Natural killer cell (primary cell): ENCODE measurements around the gene RCN2. TPM values are rescaled to one million over a fixed set of nuclear protein-coding genes. Genes with fewer than 3 reads are reported as not detected.
A peak's percentile ranks its signal among the peaks of the same experiment; 100 is the strongest.

Experiments used
- ATAC-seq, 3 donors: fragments of 150-1000 bp in 2 of 3; fragments of 200-7000 bp in 1 of 3; cut with Tn5 transposase; 1 replicate in 1 of 3; 2 replicates in 2 of 3; pipeline ENCODE4 v1.10.0; 2021; ENCODE audit warnings: mild to moderate bottlenecking in 2 of 3, moderate library complexity in 2 of 3
- DNase-seq, 2 donors: peaks; one replicate each; pipeline versions ENCODE4 v3.0.0 to v3.0.0-alpha.2; 2013 to 2021; ENCODE audit warnings: mixed read lengths in 1 of 2
- H3K27ac ChIP-seq: one replicate; pipeline ENCODE4 v1.5.1; 2013; ENCODE audit warnings: mild to moderate bottlenecking, low read length
- H3K27me3 ChIP-seq: one replicate; pipeline ENCODE4 v1.6.1; 2013; ENCODE audit warnings: low read length; ENCODE audit not compliant: control insufficient read depth, insufficient read depth
- H3K36me3 ChIP-seq: one replicate; pipeline ENCODE4 v1.6.1; 2013; ENCODE audit warnings: low read length; ENCODE audit not compliant: control insufficient read depth, insufficient read depth
- H3K4me1 ChIP-seq: one replicate; pipeline ENCODE4 v1.6.1; 2013; ENCODE audit warnings: low read length; ENCODE audit not compliant: control insufficient read depth, insufficient read depth
- H3K4me3 ChIP-seq: one replicate; pipeline ENCODE4 v1.5.1; 2013; ENCODE audit warnings: low read length
- H3K9me3 ChIP-seq: one replicate; pipeline ENCODE4 v1.6.1; 2013; ENCODE audit warnings: low read length; ENCODE audit not compliant: control insufficient read depth, insufficient read depth
- H3K27ac Mint-ChIP-seq, 2 donors: one replicate each; pipeline ENCODE4 v1.8.0; 2022; ENCODE audit warnings: mild to moderate bottlenecking in 2 of 2, mixed read lengths in 2 of 2, moderate library complexity in 1 of 2
- H3K27me3 Mint-ChIP-seq, 2 donors: one replicate each; pipeline ENCODE4 v1.8.0; 2022; ENCODE audit warnings: low read depth in 2 of 2, mixed read lengths in 2 of 2
- H3K36me3 Mint-ChIP-seq: one replicate; pipeline ENCODE4 v1.8.0; 2022; ENCODE audit warnings: mixed read lengths
- H3K4me1 Mint-ChIP-seq, 2 donors: one replicate each; pipeline ENCODE4 v1.8.0; 2022; ENCODE audit warnings: mixed read lengths in 2 of 2
- H3K4me3 Mint-ChIP-seq: one replicate; pipeline ENCODE4 v1.8.0; 2022; ENCODE audit warnings: mild to moderate bottlenecking, moderate library complexity, mixed read lengths
- H3K9me3 Mint-ChIP-seq, 2 donors: one replicate each; pipeline ENCODE4 v1.8.0; 2022; ENCODE audit warnings: mixed read lengths in 2 of 2
- WGBS: methylation state at CpG from one replicate; pipeline ENCODE4 v1.1.7; 2013; ENCODE audit warnings: missing lambda C conversion rate; ENCODE audit not compliant: insufficient coverage; 5-methylcytosine and 5-hydroxymethylcytosine counted together
- intact Hi-C: fragments of 100-400 bp; cut with micrococcal nuclease; formaldehyde crosslinking; loops from one replicate; pipeline ENCODE4 v1.14.2; 2022
- total RNA-seq, 4 donors: library from RNA; stranded (reverse); fragments of 120-200 nt in 1 of 4; gene quantifications; one replicate each; pipeline versions ENCODE4 v1.2.3 to v1.2.4, GENCODE V29; 2013 to 2022
- TF ChIP-seq, protein P1 (sequence below): fragments of 200-600 bp; IDR thresholded peaks from one replicate; pipeline ENCODE4 v1.8.0; 2022; ENCODE audit warnings: antibody characterized with exemption

RCN2 gene
- total RNA-seq, 3 donors from 2014 or later (not counting 1 experiment from before 2014, with no cell fraction given): 24.1 to 30.0 (median 25.0) TPM

DNA sequence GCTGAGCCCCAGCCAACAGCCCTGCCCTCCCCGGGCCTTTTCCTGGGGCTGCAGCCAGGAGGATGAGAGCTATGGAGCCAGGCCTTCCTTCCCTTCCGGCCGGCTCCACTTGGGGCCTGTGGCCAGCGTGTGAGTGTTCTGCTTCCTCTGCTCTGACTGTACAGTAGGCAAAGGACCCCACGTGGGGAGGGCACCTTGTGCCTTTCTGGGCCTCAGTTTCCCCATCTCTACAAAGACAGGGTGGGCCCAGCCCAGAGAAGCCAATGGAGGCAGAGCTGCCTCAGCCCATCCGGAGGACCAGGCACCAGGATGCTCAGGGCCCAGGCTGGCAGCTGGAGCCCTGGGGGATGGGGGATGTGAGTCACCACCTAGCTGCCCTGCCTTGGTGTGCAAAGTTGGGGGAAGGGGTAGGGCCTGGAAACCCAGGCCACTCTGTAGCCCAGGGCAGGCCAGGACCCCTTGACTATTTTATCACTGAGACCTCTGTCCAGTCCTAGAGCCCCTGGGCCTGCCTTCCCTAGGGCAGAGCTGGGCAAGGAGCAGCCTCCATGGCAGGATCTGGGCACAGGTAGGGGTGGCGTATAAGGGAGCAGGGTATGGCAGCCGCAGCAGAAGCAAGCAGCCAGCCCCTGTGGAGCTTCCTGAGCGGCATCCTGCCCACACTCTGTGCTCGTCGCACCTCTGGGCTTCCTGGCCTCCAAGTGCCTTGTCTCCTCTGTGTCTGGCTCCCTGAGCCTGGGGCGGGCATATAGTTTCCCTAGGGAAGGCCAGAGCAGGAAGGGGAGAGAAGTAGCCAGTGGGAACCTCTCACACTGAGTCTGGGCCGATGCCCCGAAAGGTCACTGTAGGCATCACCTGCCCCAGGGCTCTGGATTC lies 65.2 kb downstream of the RCN2 start:
- Mint-ChIP-seq H3K27ac (peak overlapping the region; percentile 92 to 95), H3K27me3 (no peaks in the 10 kb centered on the region), H3K9me3 (no peaks in the 10 kb centered on the region), H3K4me1 (peaks cover 72 to 88% of the 10 kb centered on the region in 2 donors), H3K36me3 (no peaks in the 10 kb centered on the region), H3K4me3 (peak overlapping the region; percentile 96)
- intact Hi-C loops: loop anchor here (2.0 kb wide), 1 partner anchor 18 kb away; no protein-coding TSS in a partner anchor
- Histone ChIP-seq H3K4me3 (peak overlapping the region; percentile 81), H3K36me3 (peaks cover 25% of the 10 kb centered on the region), H3K27ac (peak overlapping the region; percentile 86), H3K4me1 (peaks cover 93% of the 10 kb centered on the region), H3K27me3 (no peaks in the 10 kb centered on the region), H3K9me3 (no peaks in the 10 kb centered on the region)
- TF ChIP-seq, protein P1, sequence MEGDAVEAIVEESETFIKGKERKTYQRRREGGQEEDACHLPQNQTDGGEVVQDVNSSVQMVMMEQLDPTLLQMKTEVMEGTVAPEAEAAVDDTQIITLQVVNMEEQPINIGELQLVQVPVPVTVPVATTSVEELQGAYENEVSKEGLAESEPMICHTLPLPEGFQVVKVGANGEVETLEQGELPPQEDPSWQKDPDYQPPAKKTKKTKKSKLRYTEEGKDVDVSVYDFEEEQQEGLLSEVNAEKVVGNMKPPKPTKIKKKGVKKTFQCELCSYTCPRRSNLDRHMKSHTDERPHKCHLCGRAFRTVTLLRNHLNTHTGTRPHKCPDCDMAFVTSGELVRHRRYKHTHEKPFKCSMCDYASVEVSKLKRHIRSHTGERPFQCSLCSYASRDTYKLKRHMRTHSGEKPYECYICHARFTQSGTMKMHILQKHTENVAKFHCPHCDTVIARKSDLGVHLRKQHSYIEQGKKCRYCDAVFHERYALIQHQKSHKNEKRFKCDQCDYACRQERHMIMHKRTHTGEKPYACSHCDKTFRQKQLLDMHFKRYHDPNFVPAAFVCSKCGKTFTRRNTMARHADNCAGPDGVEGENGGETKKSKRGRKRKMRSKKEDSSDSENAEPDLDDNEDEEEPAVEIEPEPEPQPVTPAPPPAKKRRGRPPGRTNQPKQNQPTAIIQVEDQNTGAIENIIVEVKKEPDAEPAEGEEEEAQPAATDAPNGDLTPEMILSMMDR: no peak
- WGBS: 27% methylated on average over 14 of the region's 14 CpGs
- DNase-seq: peak in 1 of 2 donors; percentile 69
- peak; percentile 31 to 50 (median 40) for ATAC-seq

DNA sequence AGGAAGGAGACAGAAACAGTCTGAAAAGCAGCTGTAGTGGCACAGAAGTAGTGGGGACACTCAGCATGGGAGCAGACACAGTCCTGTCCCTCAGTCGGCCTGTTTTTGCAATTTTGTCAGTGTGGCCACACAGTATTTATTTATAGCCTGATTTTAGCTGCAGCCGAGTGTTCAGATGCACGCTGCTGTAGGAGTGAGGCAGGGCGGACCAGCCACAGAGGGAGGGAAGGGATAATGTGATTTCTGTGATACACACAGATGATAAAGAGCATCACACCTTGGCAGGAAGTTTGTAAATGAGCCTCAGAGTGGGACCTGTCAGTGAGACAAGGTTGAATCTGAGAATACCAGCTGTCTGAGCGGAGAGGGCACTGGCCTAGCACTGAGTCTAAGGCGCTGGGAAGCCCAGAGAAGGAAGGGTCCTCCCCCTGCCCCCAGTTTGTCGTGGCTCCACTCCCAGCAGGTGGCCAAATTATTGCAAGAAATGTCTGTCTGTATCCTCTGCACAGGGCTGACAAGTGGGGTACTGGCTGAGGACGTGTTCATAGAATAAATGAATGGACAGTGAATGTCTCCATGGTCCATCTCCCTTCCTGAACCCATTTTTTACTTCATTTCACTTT lies 67.2 kb downstream of the RCN2 start:
- peak overlapping the region; percentile 96 for H3K4me3 Mint-ChIP-seq
- H3K36me3 Mint-ChIP-seq: no peaks in the 10 kb centered on the region
- Histone ChIP-seq H3K27ac (peak overlapping the region; percentile 39), H3K27me3 (no peaks in the 10 kb centered on the region), H3K36me3 (peaks cover 27% of the 10 kb centered on the region), H3K9me3 (no peaks in the 10 kb centered on the region), H3K4me1 (peaks cover 95% of the 10 kb centered on the region), H3K4me3 (no peak overlapping the region)
- 29% methylated on average over 7 of the region's 8 CpGs for WGBS
- TF ChIP-seq, protein P1: no peak
- peak overlapping the region; percentile 92 to 95 for H3K27ac Mint-ChIP-seq
- H3K27me3 Mint-ChIP-seq: no peaks in the 10 kb centered on the region
- peaks cover 86 to 95% of the 10 kb centered on the region in 2 donors for H3K4me1 Mint-ChIP-seq
- no peaks in the 10 kb centered on the region for H3K9me3 Mint-ChIP-seq
- DNase-seq (peak in 1 of 2 donors; percentile 47), ATAC-seq (peak; percentile 22 to 45 (median 39))
- intact Hi-C loops: no loop called here

DNA sequence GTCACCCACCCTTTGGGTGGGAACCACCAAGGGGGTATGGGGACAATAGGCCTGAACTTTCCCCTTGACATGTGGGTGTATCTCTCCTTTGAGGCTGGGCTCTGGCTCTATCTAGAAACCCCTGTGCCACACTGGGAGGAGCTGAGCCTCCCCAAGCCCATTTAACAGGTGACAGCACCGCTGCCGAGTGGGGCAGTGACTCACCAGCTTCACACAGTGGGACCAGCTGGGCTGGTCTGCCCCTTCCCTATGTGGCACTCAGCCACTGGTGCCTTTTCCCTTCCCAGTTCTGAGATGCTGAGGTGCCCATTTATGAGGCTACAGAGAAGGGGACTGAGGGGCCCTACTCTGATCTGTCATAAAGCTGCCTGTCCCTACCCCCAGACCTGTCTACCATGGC lies 68.4 kb downstream of the RCN2 start:
- H3K27ac ChIP-seq: peak overlapping the region; percentile 39
- intact Hi-C loops: no loop called here
- WGBS: 20% methylated on average over 2 of the region's 2 CpGs
- DNase-seq (peak in 1 of 2 donors; percentile 40), ATAC-seq (peak in 1 of 3 donors; percentile 39)
- no peaks in the 10 kb centered on the region for H3K9me3 Mint-ChIP-seq
- peaks cover 95% of the 10 kb centered on the region for H3K4me1 ChIP-seq
- TF ChIP-seq, protein P1: no peak
- H3K4me3 Mint-ChIP-seq: peak overlapping the region; percentile 96
- H3K36me3 Mint-ChIP-seq: no peaks in the 10 kb centered on the region
- H3K4me3 ChIP-seq: no peak overlapping the region
- no peaks in the 10 kb centered on the region for H3K27me3 ChIP-seq
- no peaks in the 10 kb centered on the region for H3K27me3 Mint-ChIP-seq
- peak overlapping the region; percentile 92 to 95 for H3K27ac Mint-ChIP-seq
- H3K9me3 ChIP-seq: no peaks in the 10 kb centered on the region
- peaks cover 27% of the 10 kb centered on the region for H3K36me3 ChIP-seq
- H3K4me1 Mint-ChIP-seq: peaks cover 87 to 94% of the 10 kb centered on the region in 2 donors
